HG02870 (cell line): ENCODE data around the gene AKR1D1.
"Not testable (repeated sequence)": the region's sequence is repeated elsewhere in the genome, so short reads cannot be mapped to it uniquely, and the experiment has no call there.

Experiments used
- ATAC-seq: cut with Tn5 transposase; IDR thresholded peaks from one replicate; pipeline ENCODE4 v1.9.1; 2021; ENCODE audit warnings: mild to moderate bottlenecking, moderate library complexity; ENCODE audit not compliant: unreplicated experiment

AKR1D1 gene

GRCh38 chr7:138116892-138117291 is 40.6 kb downstream of the AKR1D1 start:
- ATAC-seq = no peak

GRCh38 chr7:138120140-138120827 is 44.0 kb downstream of the AKR1D1 start:
- no peak for ATAC-seq

- ATAC-seq = no peak
Observed at GRCh38 chr7:138122162-138122561, 45.9 kb downstream of the AKR1D1 start.

DNA sequence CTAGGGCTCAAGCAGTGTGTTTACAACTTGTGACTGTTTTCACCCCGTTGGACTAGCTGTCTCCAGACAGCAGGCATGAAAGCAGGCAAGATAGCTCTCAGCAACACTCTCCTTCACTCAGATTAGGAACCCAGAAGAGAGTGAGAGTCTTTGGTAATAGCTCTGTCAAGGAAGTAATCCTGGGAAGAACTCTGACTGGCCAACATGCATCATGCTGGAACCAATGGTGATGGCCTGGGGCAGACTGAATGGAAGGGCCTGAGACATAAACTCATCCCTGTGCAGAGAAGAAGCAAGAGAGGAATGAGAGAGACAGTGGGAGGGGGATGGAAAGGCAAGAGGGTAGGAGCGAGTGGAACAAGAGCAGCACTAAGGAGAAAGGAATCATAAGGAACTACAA is 48.9 kb downstream of the AKR1D1 start:
- no peak for ATAC-seq

- ATAC-seq = peak; percentile 94
Observed at GRCh38 chr7:138125598-138126111, 49.4 kb downstream of the AKR1D1 start.

- no peak for ATAC-seq
Observed at GRCh38 chr7:138126928-138127327, 50.7 kb downstream of the AKR1D1 start.

DNA sequence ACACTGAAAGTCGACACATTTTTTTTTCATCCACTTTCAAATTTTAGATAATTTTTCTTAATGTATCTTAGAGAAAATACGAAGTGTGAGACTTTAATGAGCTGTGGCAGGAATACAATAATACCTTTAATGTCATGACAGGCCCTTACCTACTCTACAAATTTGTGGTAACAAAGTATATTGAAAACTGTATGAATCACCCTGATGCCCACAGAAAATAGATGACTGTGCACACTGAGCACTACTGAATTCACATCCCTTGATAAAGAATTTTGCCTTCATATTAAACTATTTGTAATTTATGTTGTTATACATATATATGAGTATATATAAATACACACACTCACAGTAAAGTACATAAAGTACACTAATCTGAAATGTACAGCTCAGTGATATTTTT is 51.7 kb downstream of the AKR1D1 start:
- no peak for ATAC-seq

DNA sequence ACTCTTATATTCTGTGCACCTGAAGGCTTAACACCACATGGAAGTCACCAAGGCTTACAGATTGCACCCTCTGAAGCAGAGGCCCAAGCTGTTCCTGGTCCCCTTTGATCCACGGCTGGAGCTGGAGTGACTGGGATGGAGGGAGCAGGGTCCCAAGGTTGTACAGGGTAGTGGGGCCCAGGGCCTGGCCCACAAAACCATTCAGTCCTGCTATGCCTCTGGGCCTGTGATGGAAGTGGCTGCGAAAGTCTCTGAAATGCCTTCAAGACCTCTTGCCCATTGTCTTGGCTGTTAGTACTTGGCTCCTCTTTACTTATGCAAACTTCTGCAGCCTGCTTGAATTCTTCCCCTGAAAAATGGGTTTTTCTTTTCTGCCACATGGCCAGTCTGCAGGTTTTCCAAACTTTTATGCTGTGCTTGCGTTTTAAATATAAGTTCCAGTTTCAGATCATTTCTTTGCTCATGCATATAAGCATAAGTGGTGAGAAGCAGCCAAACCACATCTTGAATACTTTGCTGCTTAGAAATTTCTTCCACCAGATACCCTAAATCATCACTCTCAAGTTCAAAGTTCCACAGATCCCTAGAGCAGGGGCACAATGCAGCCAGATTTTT is 53.4 kb downstream of the AKR1D1 start:
- no peak for ATAC-seq

- ATAC-seq = no peak
Observed at GRCh38 chr7:138137423-138138171, 61.3 kb downstream of the AKR1D1 start.

GRCh38 chr7:138138244-138138643 is 62.0 kb downstream of the AKR1D1 start:
- ATAC-seq = no peak

- no peak for ATAC-seq
Observed at GRCh38 chr7:138142583-138143201, 66.4 kb downstream of the AKR1D1 start.

GRCh38 chr7:138144958-138145357 is 68.7 kb downstream of the AKR1D1 start:
- ATAC-seq = no peak

GRCh38 chr7:138146221-138146620 is 70.0 kb downstream of the AKR1D1 start:
- ATAC-seq = not testable (repeated sequence)

GRCh38 chr7:138146757-138147734 is 70.8 kb downstream of the AKR1D1 start:
- not testable (repeated sequence) for ATAC-seq

DNA sequence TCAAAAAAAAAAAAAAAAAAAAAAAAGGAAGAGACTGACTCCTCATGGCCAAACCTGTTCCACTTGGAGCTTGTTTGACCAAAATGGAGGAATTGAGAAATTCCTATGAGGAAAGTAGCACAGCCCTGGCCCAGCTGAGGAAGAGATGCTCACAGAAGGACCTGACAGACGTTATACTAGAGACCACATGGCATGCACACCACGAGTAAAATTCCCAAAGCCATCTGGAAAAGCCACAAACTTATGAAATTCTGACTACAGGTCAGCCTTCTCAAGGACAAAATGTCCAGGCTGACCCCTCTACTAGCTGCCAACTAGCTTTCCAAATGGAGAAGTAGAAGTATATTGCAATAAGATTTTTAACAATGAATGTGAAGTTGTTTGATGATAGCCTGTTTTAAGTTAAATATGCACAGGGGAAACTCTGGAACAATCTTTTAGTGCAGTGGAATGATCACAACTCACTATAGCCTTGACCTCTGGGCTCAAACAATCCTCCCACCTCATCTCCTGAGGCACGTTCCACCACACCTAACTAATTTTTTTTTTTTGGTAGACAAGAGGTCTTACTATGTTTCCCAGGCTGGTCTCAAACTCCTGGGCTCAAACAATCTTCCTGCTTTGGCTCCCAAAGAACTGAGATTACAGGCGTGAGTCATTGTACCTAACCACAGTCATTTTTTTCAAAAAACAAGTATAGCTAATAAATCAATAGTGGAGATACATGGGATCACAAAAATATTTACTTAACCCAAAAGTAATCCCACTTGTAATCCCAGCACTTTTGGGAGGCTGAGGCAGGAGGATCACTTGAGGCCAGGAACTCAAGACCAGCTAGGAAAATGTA is 75.7 kb downstream of the AKR1D1 start:
- no peak for ATAC-seq

DNA sequence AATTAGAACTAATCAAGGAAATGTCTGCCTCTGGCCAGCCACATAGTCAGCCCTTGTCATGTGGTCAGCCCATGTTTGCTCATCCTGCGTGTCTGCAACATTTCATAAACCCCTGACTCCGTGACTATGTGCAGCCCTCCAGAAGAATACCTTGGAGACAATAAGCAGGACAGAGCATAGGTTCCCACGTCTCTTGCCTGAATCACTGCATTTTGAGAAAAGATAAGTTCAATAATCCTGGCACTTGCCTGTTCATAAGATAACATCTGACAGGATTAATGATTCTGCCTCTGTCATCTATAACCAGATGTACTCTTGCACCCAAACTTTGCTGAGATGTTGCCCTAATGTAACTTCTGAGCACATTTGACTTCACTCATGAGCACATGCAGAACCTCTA is 78.4 kb downstream of the AKR1D1 start:
- no peak for ATAC-seq

GRCh38 chr7:138157702-138158101 is 81.4 kb downstream of the AKR1D1 start:
- ATAC-seq = no peak

DNA sequence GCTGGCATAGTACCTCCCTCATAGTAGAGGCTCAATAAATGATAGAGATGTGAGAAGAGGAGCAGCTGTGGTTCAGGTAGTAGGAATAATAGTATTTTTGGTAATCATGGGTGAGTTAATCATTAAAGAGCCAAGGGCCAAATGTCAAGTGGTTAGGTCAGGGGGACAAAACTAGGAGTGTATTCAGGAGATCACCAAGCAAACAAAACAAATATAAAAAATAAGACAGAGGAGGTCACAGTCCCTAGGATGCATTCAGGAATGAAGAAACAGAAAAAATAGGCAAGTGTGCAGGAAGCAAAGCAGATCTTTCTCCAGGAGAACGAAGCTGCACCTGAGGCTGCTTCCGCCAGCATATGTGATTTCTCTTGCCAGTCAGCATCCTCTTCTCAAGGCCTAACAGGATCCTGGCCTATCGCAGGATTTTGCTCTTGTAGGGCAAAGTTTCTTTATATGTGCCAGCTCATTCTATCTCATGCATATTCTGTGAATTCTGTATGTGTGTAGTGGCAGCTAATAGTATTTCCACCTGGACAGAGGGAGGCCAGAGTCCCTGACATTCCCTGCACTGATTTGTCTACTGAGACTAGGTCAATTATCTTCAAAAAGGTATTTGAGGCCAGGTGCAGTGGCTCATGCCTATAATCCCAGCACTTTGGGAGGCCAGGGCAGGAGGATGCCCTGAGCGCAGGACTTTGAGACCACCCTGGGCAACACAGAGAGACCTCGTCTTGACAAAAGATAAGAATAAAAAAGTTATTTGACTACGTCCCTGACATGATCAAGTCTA is 82.7 kb downstream of the AKR1D1 start:
- ATAC-seq = no peak
